HL-60/S4 treated with phorbol 12-myristate 13-acetate at 8.2 ng/mL for 4 days and 3 days (cell line): ENCODE measurements around the gene ZFPL1.

Experiments used
- in situ Hi-C: fragments of 300-500 bp; cut with MboI; formaldehyde crosslinking; loops from 2 replicates; pipeline ENCODE4 v1.15.0; 2022; ENCODE audit warnings: low sequenced_read_pairs

The ZFPL1 gene

GRCh38 chr11:65083834-65084597, at the start of gene ZFPL1, which contains the start of gene CDCA5:
ZFPL1 (plus strand) TSS chr11:65084222; CDS start chr11:65084699, 477 bp downstream.
CDCA5 (minus strand) TSS chr11:65084040; CDS start chr11:65083978, 62 bp downstream.
- in situ Hi-C loops, result no loop called here

GRCh38 chr11:65034423-65034822, 49.6 kb upstream of the ZFPL1 start:
- in situ Hi-C loops, result no loop called here

- in situ Hi-C loops, result no loop called here
Measured at GRCh38 chr11:65035579-65035978, 48.4 kb upstream of the ZFPL1 start.

GRCh38 chr11:65036931-65037330, 47.1 kb upstream of the ZFPL1 start:
- in situ Hi-C loops, result no loop called here

- in situ Hi-C loops, result no loop called here
Measured at GRCh38 chr11:65040520-65040846, 43.5 kb upstream of the ZFPL1 start.

GRCh38 chr11:65040847-65041622, 43.0 kb upstream of the ZFPL1 start, which contains the start of gene SAC3D1:
SAC3D1 (plus strand) TSS chr11:65041210; CDS start chr11:65041293, 83 bp downstream.
- in situ Hi-C loops, result no loop called here

- in situ Hi-C loops, result no loop called here
Measured at GRCh38 chr11:65042891-65043290, 41.1 kb upstream of the ZFPL1 start.

- in situ Hi-C loops, result no loop called here
Measured at GRCh38 chr11:65043881-65044501, 40.0 kb upstream of the ZFPL1 start.

GRCh38 chr11:65045061-65045460, 39.0 kb upstream of the ZFPL1 start:
- in situ Hi-C loops, result no loop called here

- in situ Hi-C loops, result no loop called here
Measured at GRCh38 chr11:65045728-65046127, 38.3 kb upstream of the ZFPL1 start.

GRCh38 chr11:65047581-65048422, 36.2 kb upstream of the ZFPL1 start:
- in situ Hi-C loops, result no loop called here

- in situ Hi-C loops, result no loop called here
Measured at GRCh38 chr11:65051398-65051858, 32.6 kb upstream of the ZFPL1 start.

GRCh38 chr11:65053827-65054508, 30.1 kb upstream of the ZFPL1 start:
- in situ Hi-C loops, result no loop called here

GRCh38 chr11:65055538-65055937, 28.5 kb upstream of the ZFPL1 start:
- in situ Hi-C loops, result no loop called here

- in situ Hi-C loops, result no loop called here
Measured at GRCh38 chr11:65056999-65057398, 27.0 kb upstream of the ZFPL1 start.

GRCh38 chr11:65057526-65057925, 26.5 kb upstream of the ZFPL1 start:
- in situ Hi-C loops, result no loop called here

GRCh38 chr11:65058012-65058411, 26.0 kb upstream of the ZFPL1 start:
- in situ Hi-C loops, result no loop called here

GRCh38 chr11:65058419-65059054, 25.5 kb upstream of the ZFPL1 start, which contains the start of gene NAALADL1:
NAALADL1 (minus strand) TSS chr11:65058553; CDS start chr11:65058521, 32 bp downstream.
- in situ Hi-C loops, result no loop called here

GRCh38 chr11:65059523-65059922, 24.5 kb upstream of the ZFPL1 start:
- in situ Hi-C loops, result no loop called here
